D721Med (cell line): Measurements from ENCODE around the gene RALGAPA2.

Experiments
- DNase-seq: peaks from one replicate; pipeline ENCODE4 v3.0.0; 2011; ENCODE audit warnings: low spot score; ENCODE audit not compliant: insufficient read length
- FAIRE-seq: peaks from 2 replicates; lab custom pipeline; 2011; peaks lifted over from hg19 to GRCh38; lab: Jason Lieb, UNC
- TF ChIP-seq, protein P1 (sequence below): IDR thresholded peaks from 2 replicates; pipeline ENCODE4 v1.5.1; 2012; ENCODE audit warnings: mild to moderate bottlenecking, control low read depth; ENCODE audit not compliant: insufficient read depth; ENCODE audit errors: missing control alignments

RALGAPA2 gene

DNA sequence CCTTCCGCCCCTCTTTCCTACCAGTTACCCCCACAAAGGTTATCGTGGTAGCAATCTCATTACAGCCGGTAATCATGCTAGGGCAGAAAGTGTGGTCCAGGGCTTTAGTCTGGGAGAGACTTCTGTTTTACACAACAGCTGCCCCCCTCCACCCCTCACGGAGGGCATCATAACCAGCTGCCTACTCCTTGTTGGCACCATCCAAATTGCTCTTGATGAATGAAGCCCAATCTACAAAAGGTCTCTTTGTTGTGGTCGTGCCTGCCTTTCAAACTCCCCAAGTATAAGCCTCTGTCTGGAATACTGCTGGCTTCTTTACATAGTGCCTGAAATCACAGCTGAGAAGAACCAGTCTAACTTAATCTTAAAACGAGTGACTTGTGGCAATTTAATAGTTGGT, 186.7 kb downstream of the RALGAPA2 start:
- TF ChIP-seq, protein P1, sequence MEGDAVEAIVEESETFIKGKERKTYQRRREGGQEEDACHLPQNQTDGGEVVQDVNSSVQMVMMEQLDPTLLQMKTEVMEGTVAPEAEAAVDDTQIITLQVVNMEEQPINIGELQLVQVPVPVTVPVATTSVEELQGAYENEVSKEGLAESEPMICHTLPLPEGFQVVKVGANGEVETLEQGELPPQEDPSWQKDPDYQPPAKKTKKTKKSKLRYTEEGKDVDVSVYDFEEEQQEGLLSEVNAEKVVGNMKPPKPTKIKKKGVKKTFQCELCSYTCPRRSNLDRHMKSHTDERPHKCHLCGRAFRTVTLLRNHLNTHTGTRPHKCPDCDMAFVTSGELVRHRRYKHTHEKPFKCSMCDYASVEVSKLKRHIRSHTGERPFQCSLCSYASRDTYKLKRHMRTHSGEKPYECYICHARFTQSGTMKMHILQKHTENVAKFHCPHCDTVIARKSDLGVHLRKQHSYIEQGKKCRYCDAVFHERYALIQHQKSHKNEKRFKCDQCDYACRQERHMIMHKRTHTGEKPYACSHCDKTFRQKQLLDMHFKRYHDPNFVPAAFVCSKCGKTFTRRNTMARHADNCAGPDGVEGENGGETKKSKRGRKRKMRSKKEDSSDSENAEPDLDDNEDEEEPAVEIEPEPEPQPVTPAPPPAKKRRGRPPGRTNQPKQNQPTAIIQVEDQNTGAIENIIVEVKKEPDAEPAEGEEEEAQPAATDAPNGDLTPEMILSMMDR: no peak
- DNase-seq (no peak), FAIRE-seq (no peak)

DNA sequence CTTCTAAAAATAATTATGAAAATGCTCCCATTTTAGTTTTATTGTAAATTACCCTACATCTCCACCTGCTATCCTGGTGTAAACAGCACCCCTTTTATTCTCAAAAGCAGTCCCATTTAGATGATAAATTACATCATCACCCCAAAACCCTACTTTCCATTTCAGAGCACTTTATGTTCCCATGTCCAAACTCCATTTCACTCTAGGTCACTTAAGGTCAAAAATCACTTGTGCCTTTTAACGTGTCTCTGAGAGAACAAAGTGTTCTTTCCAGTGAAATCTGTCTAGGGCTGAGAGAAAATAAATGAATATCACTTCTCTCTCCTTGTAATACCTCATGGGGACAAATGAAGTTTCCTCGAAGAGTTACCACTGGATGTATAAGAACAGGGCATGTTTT, 187.2 kb downstream of the RALGAPA2 start:
- FAIRE-seq: no peak
- TF ChIP-seq, protein P1: no peak
- no peak for DNase-seq

DNA sequence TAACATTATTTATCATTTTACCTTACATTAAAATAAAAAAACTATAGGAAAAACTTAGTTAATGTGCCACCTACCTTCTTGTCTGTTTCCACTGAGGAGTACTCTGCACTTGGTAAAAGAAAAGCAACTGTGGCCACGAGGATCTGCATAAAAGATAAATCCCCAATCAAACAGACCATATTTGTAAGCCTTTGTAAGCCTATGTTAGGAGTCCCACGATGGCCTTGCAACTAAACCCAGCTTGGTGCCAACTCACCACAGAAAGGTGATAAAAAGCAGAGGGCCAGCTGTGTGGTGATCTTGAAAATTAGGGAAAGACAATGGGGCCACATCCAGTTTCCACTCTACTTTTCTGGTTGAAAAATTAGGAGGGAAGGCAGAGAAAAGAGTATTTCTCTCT, 187.7 kb downstream of the RALGAPA2 start:
- TF ChIP-seq, protein P1: no peak
- DNase-seq (no peak), FAIRE-seq (no peak)

GRCh38 chr20:20521736-20522135, 190.7 kb downstream of the RALGAPA2 start:
- no peak for FAIRE-seq
- DNase-seq: no peak
- TF ChIP-seq, protein P1: no peak

DNA sequence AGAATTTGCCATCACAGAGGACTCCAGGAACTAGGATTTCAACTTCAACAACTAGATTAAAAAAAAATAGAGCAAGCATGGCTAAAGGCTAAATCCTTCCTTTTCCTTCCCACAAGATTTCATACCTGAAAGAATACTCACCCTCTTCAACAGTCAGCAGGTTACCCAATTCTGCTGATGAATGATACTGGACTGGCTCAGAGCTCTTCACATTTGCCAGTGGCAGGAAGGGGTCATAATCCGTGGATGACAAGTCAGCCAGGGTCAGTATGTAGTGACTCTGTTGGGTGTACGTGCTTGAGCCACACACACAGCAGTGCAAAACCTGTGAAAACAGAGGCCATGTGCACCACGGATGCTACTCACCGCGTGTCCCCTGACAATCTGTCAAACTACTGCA, 191.7 kb downstream of the RALGAPA2 start:
- TF ChIP-seq, protein P1: no peak
- FAIRE-seq (no peak), DNase-seq (no peak)

DNA sequence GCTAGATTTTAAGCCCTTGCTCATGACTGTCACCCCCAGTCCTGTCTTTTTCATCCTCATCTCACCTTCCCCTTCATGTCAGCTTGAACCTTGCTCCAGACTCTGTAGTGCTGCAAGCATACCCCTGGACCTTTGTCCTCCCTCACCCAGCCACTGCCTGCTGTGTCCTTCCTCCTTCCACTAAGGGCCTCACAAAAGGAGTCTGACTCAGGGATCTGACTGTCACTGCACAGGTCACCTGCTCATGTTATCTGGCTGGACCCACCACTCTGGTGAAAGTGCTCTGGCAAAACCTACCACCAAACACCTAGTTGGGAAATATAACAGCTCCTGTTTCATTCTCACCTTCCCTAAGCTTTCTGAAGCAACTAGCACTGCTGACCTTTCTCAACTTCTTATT, 193.2 kb downstream of the RALGAPA2 start:
- TF ChIP-seq, protein P1: no peak
- DNase-seq (no peak), FAIRE-seq (no peak)

GRCh38 chr20:20518263-20518662, 194.2 kb downstream of the RALGAPA2 start:
- no peak for FAIRE-seq

More at GRCh38 chr20:20518263-20518662, 194.2 kb downstream of the RALGAPA2 start:
- TF ChIP-seq, protein P1: no peak
- DNase-seq: no peak
